ENCODE data around the gene MICAL3. TPM values are rescaled to one million over a fixed set of nuclear protein-coding genes. Genes with fewer than 3 reads are reported as not detected.

MICAL3 gene
- total and polyA plus RNA-seq, 7 donors, result 9.6 to 94.2 (median 35.0) TPM

DNA sequence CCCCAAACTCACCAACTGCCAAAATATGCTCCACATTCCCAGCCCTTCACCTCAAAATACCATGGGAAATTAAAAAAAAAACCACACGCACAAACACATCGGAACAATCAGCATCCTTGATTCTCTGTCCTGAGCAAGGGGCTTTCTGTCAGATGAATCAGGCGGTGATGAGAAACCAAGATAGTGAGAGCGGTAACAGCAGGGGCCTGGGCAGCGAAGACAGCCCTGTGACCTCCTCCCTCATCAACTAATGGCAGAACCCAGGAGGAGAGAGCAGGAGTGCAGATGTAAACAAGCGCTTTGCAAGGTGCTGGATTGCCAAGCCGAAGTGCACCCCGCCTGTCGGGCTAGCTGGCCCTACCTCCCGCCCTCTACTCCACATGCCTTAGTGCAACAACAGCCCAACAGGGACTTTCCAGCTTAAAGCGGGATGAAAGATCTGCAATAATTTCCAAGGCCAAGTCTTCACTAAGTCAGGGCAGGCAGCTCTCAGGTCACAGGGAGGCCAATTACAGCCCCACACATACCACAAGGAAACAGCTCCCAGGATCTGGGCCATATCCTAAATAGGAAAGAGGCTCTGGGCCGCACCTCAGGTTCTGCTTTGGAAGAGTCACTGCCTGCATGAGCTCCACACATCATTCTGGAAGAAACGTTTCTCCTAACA, 177.9 kb downstream of the MICAL3 start:
- intact Hi-C loops (cut with DNase I), result no loop called here
- H3K4me1 ChIP-seq, result peaks cover 0 to 80% (median 64%) of the 10 kb centered on the region in 4 donors
- peak overlapping the region in 1 of 4 donors; percentile 3 for H3K4me3 ChIP-seq

DNA sequence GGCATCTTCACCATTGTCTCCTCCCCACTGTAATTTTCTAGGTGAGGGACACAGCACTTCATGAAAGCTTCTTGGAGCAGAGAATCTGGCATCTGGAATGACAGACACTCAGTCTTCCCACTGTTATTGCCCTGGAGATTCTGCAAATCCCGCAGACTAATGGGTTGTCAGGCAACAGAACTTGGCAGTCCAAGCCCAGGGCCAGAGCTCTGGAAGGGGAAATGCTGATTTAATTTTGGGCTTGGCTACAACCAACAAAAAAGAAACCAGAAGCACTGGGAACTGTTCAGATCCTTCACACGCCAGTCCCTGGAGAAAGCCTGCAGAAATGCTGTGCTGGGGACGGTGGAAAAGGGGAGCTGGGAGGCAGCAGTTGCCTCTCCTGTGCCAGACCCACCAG, 178.6 kb downstream of the MICAL3 start:
- no peaks in the 10 kb centered on the region for H3K9me3 ChIP-seq
- peaks cover 0 to 76% (median 59%) of the 10 kb centered on the region in 4 donors for H3K4me1 ChIP-seq
- H3K4me3 ChIP-seq, result peak overlapping the region in 1 of 4 donors; percentile 3
- peak; percentile 79 for DNase-seq
- intact Hi-C loops (cut with DNase I), result no loop called here
- WGBS, 2 donors, result 77 to 89% methylated on average over 3 of the region's 3 CpGs
- no peaks in the 10 kb centered on the region for H3K27me3 ChIP-seq
- H3K36me3 ChIP-seq, result peaks cover 0 to 13% (median 3%) of the 10 kb centered on the region in 4 donors
- TF ChIP-seq POLR2A (IDR thresholded peaks at IDR 0.05) (no peak), POLR2AphosphoS5 (IDR thresholded peaks at IDR 0.05) (peak in 2 of 4 donors; percentile 51 to 60), EP300 (IDR thresholded peaks at IDR 0.05) (no peak)
- TF ChIP-seq, protein P1, sequence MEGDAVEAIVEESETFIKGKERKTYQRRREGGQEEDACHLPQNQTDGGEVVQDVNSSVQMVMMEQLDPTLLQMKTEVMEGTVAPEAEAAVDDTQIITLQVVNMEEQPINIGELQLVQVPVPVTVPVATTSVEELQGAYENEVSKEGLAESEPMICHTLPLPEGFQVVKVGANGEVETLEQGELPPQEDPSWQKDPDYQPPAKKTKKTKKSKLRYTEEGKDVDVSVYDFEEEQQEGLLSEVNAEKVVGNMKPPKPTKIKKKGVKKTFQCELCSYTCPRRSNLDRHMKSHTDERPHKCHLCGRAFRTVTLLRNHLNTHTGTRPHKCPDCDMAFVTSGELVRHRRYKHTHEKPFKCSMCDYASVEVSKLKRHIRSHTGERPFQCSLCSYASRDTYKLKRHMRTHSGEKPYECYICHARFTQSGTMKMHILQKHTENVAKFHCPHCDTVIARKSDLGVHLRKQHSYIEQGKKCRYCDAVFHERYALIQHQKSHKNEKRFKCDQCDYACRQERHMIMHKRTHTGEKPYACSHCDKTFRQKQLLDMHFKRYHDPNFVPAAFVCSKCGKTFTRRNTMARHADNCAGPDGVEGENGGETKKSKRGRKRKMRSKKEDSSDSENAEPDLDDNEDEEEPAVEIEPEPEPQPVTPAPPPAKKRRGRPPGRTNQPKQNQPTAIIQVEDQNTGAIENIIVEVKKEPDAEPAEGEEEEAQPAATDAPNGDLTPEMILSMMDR (IDR thresholded peaks at IDR 0.05), result no peak
- peak overlapping the region; percentile 84 to 93 (median 90) for H3K27ac ChIP-seq

More for the DNA sequence above, 177.9 kb downstream of the MICAL3 start:
- H3K27me3 ChIP-seq, result no peaks in the 10 kb centered on the region
- WGBS, 2 donors, result 73 to 79% methylated on average over 13 of the region's 13 CpGs
- H3K9me3 ChIP-seq, result no peaks in the 10 kb centered on the region
- TF ChIP-seq, protein P1 (IDR thresholded peaks at IDR 0.05), result no peak
- TF ChIP-seq EP300 (IDR thresholded peaks at IDR 0.05), result no peak
- no peak for TF ChIP-seq POLR2A (IDR thresholded peaks at IDR 0.05)
- TF ChIP-seq POLR2AphosphoS5 (IDR thresholded peaks at IDR 0.05), result peak; percentile 17 to 58 (median 41)
- peak; percentile 77 for DNase-seq
- peak overlapping the region; percentile 84 to 93 (median 90) for H3K27ac ChIP-seq
- H3K36me3 ChIP-seq, result peaks cover 0 to 6% (median under 1%) of the 10 kb centered on the region in 4 donors

DNA sequence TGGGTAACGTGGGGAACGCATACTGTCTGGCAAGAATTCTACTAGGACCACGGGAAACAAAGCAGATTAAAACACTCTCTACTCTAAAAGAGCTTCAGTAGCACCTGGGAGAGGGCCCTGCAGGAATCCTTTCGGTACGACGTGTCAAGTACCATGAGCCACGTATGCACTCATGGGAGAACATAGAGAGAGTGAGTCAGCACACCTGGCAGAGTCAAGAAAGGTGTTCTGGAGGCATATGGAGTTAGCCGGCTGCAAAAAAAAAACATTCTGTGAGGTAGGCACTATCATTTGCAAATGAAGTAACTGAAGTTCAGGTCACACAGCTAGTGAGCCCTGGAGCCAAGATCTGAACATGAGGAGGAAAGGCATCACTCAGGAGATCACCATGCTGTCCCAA, 179.0 kb downstream of the MICAL3 start:
- 91 to 93% methylated on average over 8 of the region's 8 CpGs for WGBS, 2 donors
- H3K27me3 ChIP-seq, result no peaks in the 10 kb centered on the region
- H3K4me3 ChIP-seq, result peak overlapping the region in 1 of 4 donors; percentile 3
- H3K27ac ChIP-seq, result peak overlapping the region; percentile 84 to 93 (median 90)
- peaks cover 0 to 76% (median 59%) of the 10 kb centered on the region in 4 donors for H3K4me1 ChIP-seq
- no peak for DNase-seq
- intact Hi-C loops (cut with DNase I), result no loop called here
- TF ChIP-seq POLR2AphosphoS5 (IDR thresholded peaks at IDR 0.05), result peak in 1 of 4 donors; percentile 49
- TF ChIP-seq POLR2A (IDR thresholded peaks at IDR 0.05), result no peak
- H3K9me3 ChIP-seq, result no peaks in the 10 kb centered on the region
- H3K36me3 ChIP-seq, result peaks cover 0 to 17% (median 6%) of the 10 kb centered on the region in 4 donors

DNA sequence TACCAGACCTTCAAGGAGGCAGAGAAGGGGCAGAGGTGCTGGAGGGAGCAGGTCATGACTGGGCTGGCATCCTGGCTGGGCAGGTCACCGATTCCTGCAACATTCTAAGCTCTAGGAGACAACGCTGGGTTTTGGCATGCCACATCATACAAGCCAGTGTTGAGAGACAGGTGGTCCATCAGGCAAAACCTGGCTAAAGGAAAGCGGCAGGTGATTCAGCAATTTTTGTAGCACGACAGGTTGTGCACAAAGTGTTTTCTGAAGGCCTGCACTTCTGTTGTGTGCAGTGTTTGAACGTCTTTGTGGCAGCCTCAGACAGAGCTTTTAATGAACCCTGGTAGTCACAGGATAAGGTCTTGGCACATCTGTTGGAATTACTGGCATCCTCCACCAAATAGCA, 180.2 kb downstream of the MICAL3 start:
- intact Hi-C loops (cut with DNase I), result no loop called here
- H3K9me3 ChIP-seq, result no peaks in the 10 kb centered on the region
- no peak overlapping the region for H3K4me3 ChIP-seq
- H3K36me3 ChIP-seq, result peaks cover 0 to 20% (median 6%) of the 10 kb centered on the region in 4 donors
- peaks cover 0 to 75% (median 58%) of the 10 kb centered on the region in 4 donors for H3K4me1 ChIP-seq
- 91 to 92% methylated on average over 5 of the region's 5 CpGs for WGBS, 2 donors
- H3K27me3 ChIP-seq, result no peaks in the 10 kb centered on the region
- no peak for DNase-seq
- peak overlapping the region; percentile 84 to 93 (median 90) for H3K27ac ChIP-seq
- TF ChIP-seq, protein P1 (IDR thresholded peaks at IDR 0.05), result no peak
- no peak for TF ChIP-seq EP300 (IDR thresholded peaks at IDR 0.05)
- no peak for TF ChIP-seq POLR2AphosphoS5 (IDR thresholded peaks at IDR 0.05)
- no peak for TF ChIP-seq POLR2A (IDR thresholded peaks at IDR 0.05)

DNA sequence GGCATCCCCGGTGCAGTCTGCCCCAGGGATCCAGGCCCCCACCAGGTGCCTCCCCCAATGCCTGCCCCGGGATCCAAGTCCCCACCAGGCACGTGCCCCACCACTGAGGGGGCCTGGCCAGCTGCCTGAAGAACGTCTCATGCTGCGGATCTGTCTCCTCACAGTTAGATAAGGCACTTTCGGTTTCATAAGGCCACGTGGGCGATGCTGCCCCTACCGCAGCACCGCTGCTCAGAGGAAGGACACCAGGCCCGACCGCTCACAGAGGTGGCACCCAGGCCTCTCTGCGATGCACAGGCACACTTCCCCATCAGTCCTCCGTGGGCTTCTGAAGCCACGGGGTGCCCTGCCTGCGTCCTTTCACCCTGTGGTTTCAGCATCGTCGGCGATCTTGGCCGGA, 182.0 kb downstream of the MICAL3 start:
- Histone ChIP-seq H3K4me3 (peak overlapping the region in 2 of 4 donors; percentile 21 to 32), H3K27ac (peak overlapping the region; percentile 84 to 93 (median 90))
- 47 to 64% methylated on average over 20 of the region's 20 CpGs for WGBS, 2 donors

More for the DNA sequence above, 182.0 kb downstream of the MICAL3 start:
- Histone ChIP-seq H3K27me3 (no peaks in the 10 kb centered on the region), H3K9me3 (no peaks in the 10 kb centered on the region), H3K4me1 (peaks cover 0 to 60% (median 55%) of the 10 kb centered on the region in 4 donors), H3K36me3 (peaks cover 0 to 33% (median 12%) of the 10 kb centered on the region in 4 donors)
- peak; percentile 76 for DNase-seq
- TF ChIP-seq POLR2A (IDR thresholded peaks at IDR 0.05) (no peak), POLR2AphosphoS5 (IDR thresholded peaks at IDR 0.05) (peak in 3 of 4 donors; percentile 20 to 40 (median 35))
- intact Hi-C loops (cut with DNase I), result no loop called here
